HCT116 (cell line): ENCODE measurements around the gene AHRR. TPM values are rescaled to one million over a fixed set of nuclear protein-coding genes. Genes with fewer than 3 reads are reported as not detected.

ENCODE experiments used
- ATAC-seq: fragments of 200-7000 bp; cut with Tn5 transposase; 2 replicates; pipeline ENCODE4 v1.9.1; 2020; ENCODE audit warnings: mild to moderate bottlenecking, moderate library complexity
- BruUV-seq: library from RNA; stranded (reverse); fragments of 400-500 nt; replicated peaks from 2 replicates; lab custom pipeline; 2021; lab: Mats Ljungman, UMichigan
- CTCF ChIA-PET: fragments of 300-600 bp; sonication (Branson Sonifier 250); formaldehyde crosslinking; loops from one replicate; lab custom pipeline; 2021; ENCODE audit warnings: antibody characterized with exemption; lab: Charles Lee
- POLR2A ChIA-PET: fragments of 300-600, 350-600 bp; sonication (Branson Sonifier 250); formaldehyde crosslinking; loops from one replicate; lab custom pipeline; 2021; ENCODE audit warnings: antibody characterized with exemption; lab: Charles Lee
- RAD21 ChIA-PET, 2 experiments: fragments of 300-600 bp; sonication (Branson Sonifier 250); formaldehyde crosslinking; loops; one replicate each; lab custom pipeline; 2023; ENCODE audit warnings: low total read pairs in 2 of 2; ENCODE audit not compliant: uncharacterized antibody in 2 of 2, unreplicated experiment in 2 of 2, low non-redundant PET in 1 of 2; lab: Charles Lee
- DNase-seq: peaks from one replicate; pipeline ENCODE4 v3.0.0-alpha.2; 2010; ENCODE audit warnings: low read depth, low spot score
- H2AFZ ChIP-seq: fragments of 200-600 bp; shearing (Covaris generic), sonication (generic); 2 replicates; pipeline ENCODE4 v1.6.1; 2017; ENCODE audit warnings: low read depth, mixed run types, mixed read lengths, antibody characterized with exemption, low read length; ENCODE audit not compliant: poor library complexity, severe bottlenecking
- H3K27ac ChIP-seq: 2 replicates; pipeline ENCODE4 v1.5.1; 2012; ENCODE audit warnings: low read depth, low read length
- H3K27me3 ChIP-seq: fragments of 200-600 bp; sonication (generic); 2 replicates; pipeline ENCODE4 v1.6.1; 2016; ENCODE audit warnings: mixed run types, low read length, mixed read lengths; ENCODE audit not compliant: insufficient read depth
- H3K36me3 ChIP-seq, 2 experiments: fragments of 200-500 bp in 1 of 2; fragments of 200-600 bp in 1 of 2; sonication (Bioruptor generic) in 1 of 2; sonication (generic) in 1 of 2; 2 replicates each; pipeline versions ENCODE4 v1.5.1 to v1.6.1; 2014 to 2016; ENCODE audit warnings: low read length in 2 of 2, inconsistent platforms in 1 of 2, mixed read lengths in 1 of 2, mixed run types in 1 of 2; ENCODE audit not compliant: insufficient read depth in 2 of 2, control insufficient read depth in 1 of 2
- H3K4me1 ChIP-seq, 2 experiments: fragments of 200-600 bp in 1 of 2; sonication (generic) in 1 of 2; 2 replicates each; pipeline versions ENCODE4 v1.5.1 to v1.6.1; 2012 to 2017; ENCODE audit warnings: low read length in 2 of 2, inconsistent platforms in 1 of 2, mild to moderate bottlenecking in 1 of 2, mixed read lengths in 1 of 2, mixed run types in 1 of 2, moderate library complexity in 1 of 2; ENCODE audit not compliant: insufficient read depth in 2 of 2, control insufficient read depth in 1 of 2
- H3K4me2 ChIP-seq: fragments of 200-600 bp; sonication (generic); 2 replicates; pipeline ENCODE4 v1.6.1; 2017; ENCODE audit warnings: mixed run types, low read length, mixed read lengths
- H3K4me3 ChIP-seq, 2 experiments: fragments of 200-600 bp in 1 of 2; sonication (generic) in 1 of 2; replicated peaks in 1 of 2; 2 replicates each; pipeline ENCODE4 v1.5.1; 2011 to 2016; ENCODE audit warnings: low read length in 2 of 2, control low read depth in 1 of 2, low read depth in 1 of 2, mild to moderate bottlenecking in 1 of 2, mixed read lengths in 1 of 2, mixed run types in 1 of 2
- H3K79me2 ChIP-seq: fragments of 200-600 bp; sonication (generic); 2 replicates; pipeline ENCODE4 v1.6.1; 2017; ENCODE audit warnings: mild to moderate bottlenecking, mixed run types, low read length, moderate library complexity, mixed read lengths; ENCODE audit not compliant: insufficient read depth
- H3K9ac ChIP-seq: fragments of 200-600 bp; sonication (generic); 2 replicates; pipeline ENCODE4 v1.6.1; 2016; ENCODE audit warnings: low read length, mixed read lengths
- H3K9me2 ChIP-seq: fragments of 200-600 bp; sonication (generic), shearing (Covaris generic); 2 replicates; pipeline ENCODE4 v1.6.1; 2017; ENCODE audit warnings: mixed run types, mild to moderate bottlenecking, moderate library complexity; ENCODE audit not compliant: insufficient read depth
- H3K9me3 ChIP-seq, 2 experiments: fragments of 200-500 bp in 1 of 2; fragments of 200-600 bp in 1 of 2; sonication (Bioruptor generic) in 1 of 2; sonication (generic) in 1 of 2; 2 replicates each; pipeline ENCODE4 v1.6.1; 2014 to 2017; ENCODE audit warnings: low read length in 2 of 2, mixed read lengths in 2 of 2, inconsistent platforms in 1 of 2, low read depth in 1 of 2, mild to moderate bottlenecking in 1 of 2, mixed run types in 1 of 2, moderate library complexity in 1 of 2; ENCODE audit not compliant: control insufficient read depth in 1 of 2, insufficient read depth in 1 of 2
- H4K20me1 ChIP-seq: fragments of 200-600 bp; sonication (generic), shearing (Covaris generic); 2 replicates; pipeline ENCODE4 v1.6.1; 2017; ENCODE audit warnings: mixed run types, mild to moderate bottlenecking, moderate library complexity; ENCODE audit not compliant: insufficient read depth
- CBX3 ChIP-seq: IDR thresholded peaks from 2 replicates; pipeline ENCODE4 v1.6.1; 2012; ENCODE audit warnings: low read depth
- EZH2phosphoT487 ChIP-seq: fragments of 200-600 bp; IDR thresholded peaks from 2 replicates; pipeline ENCODE4 v1.6.1; 2018; ENCODE audit warnings: antibody characterized with exemption, borderline replicate concordance
- JUND ChIP-seq: IDR thresholded peaks from 2 replicates; pipeline ENCODE4 v1.6.1; 2012
- POLR2AphosphoS5 ChIP-seq: IDR thresholded peaks from 2 replicates; pipeline ENCODE4 v1.6.1; 2011; ENCODE audit warnings: mild to moderate bottlenecking, low read depth, low read length, moderate library complexity
- RAD21 ChIP-seq: IDR thresholded peaks from 2 replicates; pipeline ENCODE4 v1.6.1; 2012; ENCODE audit warnings: low read depth, mild to moderate bottlenecking
- SP1 ChIP-seq: IDR thresholded peaks from 2 replicates; pipeline ENCODE4 v1.6.1; 2012; ENCODE audit warnings: low read depth
- SRF ChIP-seq: IDR thresholded peaks from 2 replicates; pipeline ENCODE4 v1.6.1; 2012; ENCODE audit warnings: low read depth
- TCF7L2 ChIP-seq: IDR thresholded peaks from 2 replicates; pipeline ENCODE4 v1.7.0; 2011; ENCODE audit warnings: borderline replicate concordance, inconsistent platforms; ENCODE audit not compliant: insufficient read depth, insufficient read length; ENCODE audit errors: extremely low read depth
- YY1 ChIP-seq: IDR thresholded peaks from 2 replicates; pipeline ENCODE4 v1.6.1; 2011; ENCODE audit warnings: low read length, low read depth, moderate library complexity, mild to moderate bottlenecking; ENCODE audit not compliant: insufficient replicate concordance; ENCODE audit errors: extremely low read depth
- intact Hi-C: fragments of 100-400 bp; cut with micrococcal nuclease; formaldehyde crosslinking; loops from 2 replicates; pipeline ENCODE4 v1.10.0; 2022
- total RNA-seq: library from RNA; stranded (reverse); gene quantifications from one replicate; pipeline ENCODE4 v1.2.1, GENCODE V29; 2021; ENCODE audit not compliant: unreplicated experiment
- TF ChIP-seq, protein P1 (sequence below): IDR thresholded peaks from 2 replicates; pipeline ENCODE4 v1.6.1; 2012
- TF ChIP-seq, protein P2 (sequence below): IDR thresholded peaks from 2 replicates; pipeline ENCODE4 v1.6.1; 2011; ENCODE audit warnings: mild to moderate bottlenecking, low read length, moderate library complexity; ENCODE audit not compliant: insufficient replicate concordance; ENCODE audit errors: extremely low read depth

Gene AHRR
- total RNA-seq, 1 experiment from 2014 or later: 12.7 TPM

DNA sequence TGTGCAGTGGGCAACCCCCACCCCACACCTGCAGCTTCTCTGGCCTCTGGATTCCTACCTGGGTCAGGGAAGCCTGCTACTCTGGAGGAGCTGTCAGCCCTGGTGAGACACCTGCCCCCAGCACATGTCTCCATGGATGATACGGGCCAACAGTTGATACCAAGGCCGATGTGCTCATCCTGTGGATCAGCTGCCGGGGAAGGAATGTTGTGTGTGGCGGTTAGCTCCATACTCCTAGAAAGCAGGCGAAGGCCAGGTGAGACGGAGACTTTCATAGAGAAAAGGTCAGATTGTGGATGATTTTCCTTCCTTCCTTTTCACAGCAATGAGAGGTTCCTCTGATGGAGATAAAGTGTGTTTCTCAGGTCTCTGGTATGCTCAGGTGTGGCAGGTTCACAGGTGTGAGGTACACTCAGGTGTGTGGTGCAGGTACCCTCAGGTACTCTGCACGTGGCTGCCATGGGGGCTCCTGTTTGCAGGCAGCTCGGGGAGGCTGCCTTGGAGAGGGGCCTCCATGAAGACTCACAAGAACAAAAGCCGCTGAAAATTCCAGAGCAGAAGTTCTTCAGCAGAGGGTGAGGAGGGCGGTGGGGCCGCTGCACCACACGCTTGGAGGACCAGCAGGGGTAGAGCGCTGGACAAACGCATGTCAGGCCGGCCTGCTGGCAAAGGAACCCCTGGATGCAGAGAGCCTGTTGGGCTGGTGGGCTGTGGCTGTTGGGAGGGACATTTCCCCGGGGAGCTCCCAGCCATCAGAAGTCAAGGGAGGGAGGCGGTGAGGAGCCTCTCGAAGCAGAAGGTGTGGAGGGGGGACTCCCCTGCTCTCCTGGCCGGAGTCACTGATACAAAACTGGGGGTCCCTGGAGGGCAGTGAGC is 5.1 kb upstream of the AHRR start:
- POLR2A ChIA-PET: interaction anchor here (0.7 kb wide), 1 partner anchor 45 kb away, joined by 3 read pairs; the partner anchor contains the start of gene PDCD6
- Histone ChIP-seq H2AFZ (no peak overlapping the region), H3K4me2 (no peak overlapping the region), H3K36me3 (peaks cover 0 to 11% of the 10 kb centered on the region in 2 experiments; a peak in 2 of 4 replicates), H3K9me2 (no peaks in the 10 kb centered on the region), H3K79me2 (0 out of 2 replicates have a peak, but pooled peaks cover 3% of the 10 kb centered on the region), H3K27ac (no peak overlapping the region), H3K27me3 (no peaks in the 10 kb centered on the region), H3K4me3 (no peak overlapping the region), H3K4me1 (peaks cover 17 to 44% of the 10 kb centered on the region in 2 experiments), H3K9me3 (no peaks in the 10 kb centered on the region), H4K20me1 (no peaks in the 10 kb centered on the region), H3K9ac (no peak overlapping the region)
- intact Hi-C loops: loop anchor here (1.0 kb wide), 2 partner anchors 115 to 120 kb away; no protein-coding TSS in a partner anchor
- RAD21 ChIA-PET: interaction anchor here (0.7 to 1.6 kb wide), 8 partner anchors 21 to 130 kb away, joined by 3 to 8 read pairs (median 4); no protein-coding TSS in a partner anchor
- BruUV-seq: no TSS peak
- DNase-seq (no peak), ATAC-seq (no peak)
- TF ChIP-seq TCF7L2: no peak
- TF ChIP-seq, protein P1, sequence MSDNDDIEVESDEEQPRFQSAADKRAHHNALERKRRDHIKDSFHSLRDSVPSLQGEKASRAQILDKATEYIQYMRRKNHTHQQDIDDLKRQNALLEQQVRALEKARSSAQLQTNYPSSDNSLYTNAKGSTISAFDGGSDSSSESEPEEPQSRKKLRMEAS: no peak
- TF ChIP-seq SRF: no peak
- TF ChIP-seq POLR2AphosphoS5: no peak
- no peak for TF ChIP-seq JUND
- no peak for TF ChIP-seq YY1
- TF ChIP-seq CBX3: no peak
- TF ChIP-seq EZH2phosphoT487: no peak
- TF ChIP-seq, protein P2, sequence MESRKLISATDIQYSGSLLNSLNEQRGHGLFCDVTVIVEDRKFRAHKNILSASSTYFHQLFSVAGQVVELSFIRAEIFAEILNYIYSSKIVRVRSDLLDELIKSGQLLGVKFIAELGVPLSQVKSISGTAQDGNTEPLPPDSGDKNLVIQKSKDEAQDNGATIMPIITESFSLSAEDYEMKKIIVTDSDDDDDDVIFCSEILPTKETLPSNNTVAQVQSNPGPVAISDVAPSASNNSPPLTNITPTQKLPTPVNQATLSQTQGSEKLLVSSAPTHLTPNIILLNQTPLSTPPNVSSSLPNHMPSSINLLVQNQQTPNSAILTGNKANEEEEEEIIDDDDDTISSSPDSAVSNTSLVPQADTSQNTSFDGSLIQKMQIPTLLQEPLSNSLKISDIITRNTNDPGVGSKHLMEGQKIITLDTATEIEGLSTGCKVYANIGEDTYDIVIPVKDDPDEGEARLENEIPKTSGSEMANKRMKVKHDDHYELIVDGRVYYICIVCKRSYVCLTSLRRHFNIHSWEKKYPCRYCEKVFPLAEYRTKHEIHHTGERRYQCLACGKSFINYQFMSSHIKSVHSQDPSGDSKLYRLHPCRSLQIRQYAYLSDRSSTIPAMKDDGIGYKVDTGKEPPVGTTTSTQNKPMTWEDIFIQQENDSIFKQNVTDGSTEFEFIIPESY: no peak
- no peak for TF ChIP-seq SP1
- TF ChIP-seq RAD21: no peak
- CTCF ChIA-PET: interaction anchor here (0.8 to 3.5 kb wide), 21 partner anchors 8 to 587 kb away, joined by 3 to 42 read pairs (median 4); partner anchors contain the start of genes LRRC14B and PDCD6
